HG02870 (cell line): ENCODE measurements around the gene OR2A42.
"Not testable (repeated sequence)": the region's sequence is repeated elsewhere in the genome, so short reads cannot be mapped to it uniquely, and the experiment has no call there.

Experiments used
- ATAC-seq: cut with Tn5 transposase; IDR thresholded peaks from one replicate; pipeline ENCODE4 v1.9.1; 2021; ENCODE audit warnings: mild to moderate bottlenecking, moderate library complexity; ENCODE audit not compliant: unreplicated experiment

OR2A42 gene, protein sequence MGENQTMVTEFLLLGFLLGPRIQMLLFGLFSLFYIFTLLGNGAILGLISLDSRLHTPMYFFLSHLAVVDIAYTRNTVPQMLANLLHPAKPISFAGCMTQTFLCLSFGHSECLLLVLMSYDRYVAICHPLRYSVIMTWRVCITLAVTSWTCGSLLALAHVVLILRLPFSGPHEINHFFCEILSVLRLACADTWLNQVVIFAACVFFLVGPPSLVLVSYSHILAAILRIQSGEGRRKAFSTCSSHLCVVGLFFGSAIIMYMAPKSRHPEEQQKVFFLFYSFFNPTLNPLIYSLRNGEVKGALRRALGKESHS

GRCh38 chr7:144239365-144239764, at the start of gene OR2A42:
Gene OR2A42, minus strand, starts transcription at chr7:144239605. Its CDS starts 6,762 bp downstream, at chr7:144232843.
- ATAC-seq, result not testable (repeated sequence)

- not testable (repeated sequence) for ATAC-seq
Observed at GRCh38 chr7:144287171-144287784, 47.9 kb upstream of the OR2A42 start.

GRCh38 chr7:144283716-144284115, 44.3 kb upstream of the OR2A42 start:
- ATAC-seq, result not testable (repeated sequence)

DNA sequence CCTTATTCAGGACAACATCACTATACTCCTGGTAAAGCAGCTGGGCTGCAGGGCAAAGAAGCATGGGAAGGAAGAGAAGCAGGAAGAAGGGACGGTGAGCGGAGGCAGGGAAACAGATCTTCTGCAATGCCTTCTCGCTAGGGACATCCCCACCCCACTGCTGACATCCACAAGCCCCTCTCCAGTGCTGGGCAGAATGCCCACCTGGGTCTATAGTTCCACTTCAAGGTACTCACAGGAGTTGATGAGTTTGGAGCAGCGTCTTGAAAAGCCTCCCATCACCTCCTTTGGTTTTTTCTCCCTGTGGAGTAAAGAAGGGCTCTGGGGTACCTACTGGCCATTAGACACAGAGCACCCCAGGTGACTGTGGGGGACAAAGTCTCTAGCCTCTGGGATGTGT, 43.1 kb upstream of the OR2A42 start:
- not testable (repeated sequence) for ATAC-seq

GRCh38 chr7:144281981-144282380, 42.6 kb upstream of the OR2A42 start:
- ATAC-seq, result not testable (repeated sequence)

DNA sequence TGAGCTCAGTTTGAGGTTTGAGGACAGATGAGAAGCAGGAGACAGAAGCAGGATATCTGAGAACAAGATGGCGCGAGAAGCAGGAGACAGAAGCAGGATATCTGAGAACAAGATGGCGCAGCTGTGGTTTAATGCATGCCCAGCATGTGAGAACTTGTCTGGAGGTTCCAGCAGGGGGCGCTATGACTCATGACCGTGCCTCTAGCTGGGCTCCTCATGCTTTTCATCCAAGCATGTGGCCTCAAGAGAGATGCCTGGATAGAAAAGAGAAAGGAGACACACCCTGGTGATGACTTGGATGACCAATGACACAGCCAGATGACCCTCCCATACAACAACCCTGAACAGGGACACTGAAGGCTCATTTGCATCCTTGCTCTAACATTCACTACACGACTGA, 40.6 kb upstream of the OR2A42 start:
- ATAC-seq, result not testable (repeated sequence)

DNA sequence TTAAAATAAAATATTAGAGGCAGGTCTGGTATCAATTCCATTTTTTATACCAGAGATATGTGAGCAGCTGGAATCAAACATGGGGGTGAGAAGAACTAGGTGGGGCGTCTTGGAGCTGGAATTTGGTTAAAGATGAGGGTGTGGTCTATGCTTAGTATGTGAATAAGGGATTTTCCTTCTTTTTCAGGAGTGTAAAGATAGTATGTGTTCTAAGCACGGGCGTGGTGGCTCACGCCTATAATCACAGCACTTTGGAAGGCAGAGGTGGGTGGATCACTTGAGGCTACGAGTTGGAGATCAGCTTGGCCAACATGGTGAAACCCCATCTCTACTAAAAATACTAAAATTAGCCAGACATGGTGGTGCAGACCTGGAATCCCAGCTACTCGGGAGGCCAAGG, 35.9 kb upstream of the OR2A42 start:
- ATAC-seq, result not testable (repeated sequence)

GRCh38 chr7:144269188-144269587, 29.8 kb upstream of the OR2A42 start, which contains the start of gene CTAGE8:
Gene CTAGE8, minus strand, starts transcription at chr7:144269288. Its CDS starts 38 bp downstream, at chr7:144269250.
- not testable (repeated sequence) for ATAC-seq

DNA sequence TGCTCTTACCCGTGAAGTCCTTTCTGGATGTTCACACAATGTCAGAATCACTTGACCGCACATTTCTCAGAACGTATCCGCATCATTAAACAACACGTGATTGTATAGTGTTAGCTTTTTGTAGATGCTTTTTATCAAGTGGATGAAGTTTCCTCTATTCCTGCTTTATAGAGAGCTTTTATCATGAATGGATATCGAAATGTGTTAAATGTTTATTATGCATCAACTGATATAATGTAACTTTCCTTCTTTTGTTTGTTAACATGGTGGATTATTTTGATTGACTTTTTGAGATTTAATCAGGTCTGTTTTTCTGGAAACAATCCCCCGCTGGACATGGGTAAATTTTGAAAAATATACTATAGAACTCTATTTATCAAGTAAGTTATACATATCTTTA, 25.3 kb upstream of the OR2A42 start, which contains the start of gene OR2A7:
Gene OR2A7 (minus strand): TSS at position 101 of the 400 bp plus-strand sequence. CDS start 5,164 bp downstream, outside the sequence.
- not testable (repeated sequence) for ATAC-seq

DNA sequence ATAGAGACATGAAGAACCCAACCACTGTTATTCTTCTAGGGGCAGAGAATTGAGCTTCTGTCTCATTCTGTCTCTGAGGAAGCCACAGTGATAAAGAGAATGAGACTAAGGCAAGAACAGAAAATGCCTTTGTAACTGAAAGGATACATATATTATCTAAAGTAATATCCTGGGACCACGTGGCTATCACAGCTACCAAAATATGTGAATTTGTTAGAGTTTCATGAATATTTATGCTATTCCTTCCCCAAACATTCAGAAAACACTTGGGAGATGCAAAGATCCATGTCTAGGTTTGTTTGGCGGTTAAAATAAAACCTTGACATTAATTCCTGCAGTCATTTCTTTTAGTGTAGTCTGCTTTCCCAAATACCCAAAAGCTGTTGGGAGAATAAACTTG, 22.7 kb upstream of the OR2A42 start:
- not testable (repeated sequence) for ATAC-seq

GRCh38 chr7:144259067-144259466, 19.7 kb upstream of the OR2A42 start:
- ATAC-seq, result not testable (repeated sequence)

- ATAC-seq, result no peak
Observed at GRCh38 chr7:144256112-144256511, 16.7 kb upstream of the OR2A42 start.

- no peak for ATAC-seq
Observed at GRCh38 chr7:144255471-144255897, 16.1 kb upstream of the OR2A42 start.

DNA sequence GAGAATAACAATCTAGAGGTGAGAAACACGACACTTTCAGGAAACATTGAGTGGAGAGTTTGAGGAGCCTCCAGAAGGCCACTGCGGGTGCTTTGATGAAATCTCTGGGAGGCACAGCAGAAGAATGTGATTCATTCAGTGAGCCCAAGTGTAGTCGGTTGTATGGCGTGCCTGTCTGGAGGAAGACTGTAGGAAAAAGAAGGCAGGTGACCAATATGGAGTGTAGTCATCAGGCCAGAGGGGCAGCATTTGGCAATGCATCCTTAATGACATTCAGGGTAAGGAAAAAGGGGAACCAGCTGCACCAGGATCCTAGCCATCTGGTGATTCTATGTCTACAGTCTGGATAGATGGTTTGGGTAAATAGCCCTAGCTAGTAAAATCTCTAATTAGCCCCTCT, 12.9 kb upstream of the OR2A42 start:
- ATAC-seq, result not testable (repeated sequence)

GRCh38 chr7:144247674-144248330, 8.4 kb upstream of the OR2A42 start:
- ATAC-seq, result not testable (repeated sequence)

GRCh38 chr7:144246967-144247366, 7.6 kb upstream of the OR2A42 start:
- not testable (repeated sequence) for ATAC-seq

GRCh38 chr7:144245372-144245771, 6.0 kb upstream of the OR2A42 start:
- not testable (repeated sequence) for ATAC-seq

- ATAC-seq, result not testable (repeated sequence)
Observed at GRCh38 chr7:144238530-144239082, 799 bp downstream of the OR2A42 start.

- ATAC-seq, result not testable (repeated sequence)
Observed at GRCh38 chr7:144233039-144233438, 6.4 kb downstream of the OR2A42 start.

DNA sequence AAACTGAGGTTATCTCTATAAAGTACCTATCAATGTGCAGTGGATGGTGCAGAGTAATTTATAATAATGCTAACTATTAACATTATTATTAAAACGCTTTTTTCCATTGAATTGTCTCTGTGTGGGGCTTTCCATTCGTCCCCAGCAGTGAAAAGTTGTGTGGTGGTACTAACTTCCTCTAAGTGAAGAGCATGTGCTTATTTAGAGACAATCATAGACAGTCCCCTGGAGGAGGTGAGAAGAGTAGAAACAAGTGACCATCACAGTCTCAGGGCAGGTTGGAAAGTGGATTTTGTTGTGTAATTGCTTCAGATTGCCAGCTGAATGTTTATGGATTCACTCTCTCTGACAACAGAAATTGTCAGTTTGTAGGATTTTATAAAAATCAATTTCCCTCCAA, 8.4 kb downstream of the OR2A42 start:
- not testable (repeated sequence) for ATAC-seq

GRCh38 chr7:144228810-144229209, 10.6 kb downstream of the OR2A42 start:
- not testable (repeated sequence) for ATAC-seq
